NOMO-1 treated with DMSO at 0.1 percent for 48 hours (cell line): Measurements from ENCODE around the gene STYXL2.

Experiments
- DNase-seq: peaks from one replicate; lab custom pipeline; 2025; ENCODE audit not compliant: unreplicated experiment; lab: John Stamatoyannopoulos, UW

STYXL2 gene

GRCh38 chr1:167077868-167078210 lies 16.0 kb upstream of the STYXL2 start:
- DNase-seq = no peak

GRCh38 chr1:167081594-167082156 lies 12.2 kb upstream of the STYXL2 start:
- no peak for DNase-seq

GRCh38 chr1:167082511-167083027 lies 11.3 kb upstream of the STYXL2 start:
- DNase-seq = peak; percentile 82

GRCh38 chr1:167083066-167083665 lies 10.7 kb upstream of the STYXL2 start:
- DNase-seq = no peak

DNA sequence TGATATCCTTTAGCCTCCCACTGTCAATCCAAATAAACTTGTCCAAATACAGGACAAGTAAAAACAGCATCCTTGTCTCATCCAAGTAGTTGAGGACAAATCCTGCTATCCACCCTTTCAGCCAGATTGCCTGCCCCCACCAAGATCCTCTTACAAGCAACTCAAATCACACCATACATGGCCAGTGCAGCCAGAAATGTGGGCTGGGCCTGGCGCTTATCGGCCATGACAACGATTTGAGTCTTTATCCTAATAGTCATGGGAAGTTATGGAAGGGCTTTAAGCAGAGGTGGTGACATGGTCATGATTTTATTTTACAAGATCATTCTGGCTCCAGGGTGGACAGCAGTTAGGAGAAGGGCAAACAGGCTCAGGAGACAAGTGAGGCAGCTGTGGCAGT lies 10.0 kb upstream of the STYXL2 start:
- DNase-seq = no peak

DNA sequence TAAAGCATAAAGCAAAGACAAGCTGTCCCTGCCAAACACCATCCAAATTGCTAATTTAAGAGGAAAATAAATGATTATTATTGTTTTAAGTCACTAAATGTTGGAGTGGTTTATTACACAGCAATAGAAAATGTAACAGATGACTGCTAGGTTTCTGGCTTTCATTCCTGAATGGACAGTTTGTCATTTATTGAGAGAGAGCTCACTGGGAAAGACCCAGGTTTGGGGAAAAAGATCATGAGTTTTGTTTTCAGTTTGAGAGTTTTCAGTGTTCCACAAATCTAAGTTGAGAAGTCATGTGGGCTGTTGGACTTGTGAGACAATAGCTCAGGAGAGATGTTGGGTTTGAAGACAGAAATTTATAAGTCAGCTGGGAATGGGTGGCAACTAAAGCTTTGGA lies 9.1 kb upstream of the STYXL2 start:
- DNase-seq = no peak

DNA sequence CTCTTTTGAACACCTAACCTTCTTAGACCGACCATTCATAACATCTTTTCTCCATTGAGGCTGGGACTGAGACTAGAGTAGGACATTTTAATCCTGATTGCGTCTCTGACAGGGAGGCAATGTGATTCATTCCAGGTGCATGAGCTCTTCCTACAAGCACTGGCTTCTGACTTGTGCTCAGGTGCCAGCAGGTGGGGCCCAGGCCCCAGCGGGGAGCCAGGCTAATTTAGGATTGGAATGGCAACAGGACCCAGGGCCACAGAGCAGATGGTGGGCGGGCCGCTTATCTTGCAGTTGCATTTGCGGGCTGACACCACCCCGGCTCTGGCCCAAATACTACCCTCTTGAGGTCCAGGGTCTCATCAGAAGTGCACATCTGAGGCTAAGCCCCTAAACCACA lies 7.8 kb upstream of the STYXL2 start:
- no peak for DNase-seq

DNA sequence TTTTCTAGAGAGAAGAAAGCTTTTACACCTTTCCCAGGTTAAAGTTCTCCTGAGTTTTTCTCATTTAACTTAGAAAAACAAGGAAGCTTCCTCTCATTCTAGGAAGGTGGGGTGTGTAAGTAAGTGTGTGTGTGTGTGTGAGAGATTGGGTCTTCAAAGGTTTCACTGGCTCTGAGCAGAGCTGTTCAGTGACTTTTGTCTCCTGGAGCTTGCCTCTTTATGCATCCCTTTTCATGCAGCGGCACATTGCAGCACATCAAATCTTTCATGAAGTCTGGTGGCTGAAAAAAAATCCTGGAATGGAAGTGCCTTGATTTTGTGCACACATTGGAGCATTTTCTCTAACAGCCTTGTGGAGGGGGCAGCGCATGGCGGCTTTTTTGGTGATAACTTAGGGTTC lies 7.1 kb upstream of the STYXL2 start:
- no peak for DNase-seq

DNA sequence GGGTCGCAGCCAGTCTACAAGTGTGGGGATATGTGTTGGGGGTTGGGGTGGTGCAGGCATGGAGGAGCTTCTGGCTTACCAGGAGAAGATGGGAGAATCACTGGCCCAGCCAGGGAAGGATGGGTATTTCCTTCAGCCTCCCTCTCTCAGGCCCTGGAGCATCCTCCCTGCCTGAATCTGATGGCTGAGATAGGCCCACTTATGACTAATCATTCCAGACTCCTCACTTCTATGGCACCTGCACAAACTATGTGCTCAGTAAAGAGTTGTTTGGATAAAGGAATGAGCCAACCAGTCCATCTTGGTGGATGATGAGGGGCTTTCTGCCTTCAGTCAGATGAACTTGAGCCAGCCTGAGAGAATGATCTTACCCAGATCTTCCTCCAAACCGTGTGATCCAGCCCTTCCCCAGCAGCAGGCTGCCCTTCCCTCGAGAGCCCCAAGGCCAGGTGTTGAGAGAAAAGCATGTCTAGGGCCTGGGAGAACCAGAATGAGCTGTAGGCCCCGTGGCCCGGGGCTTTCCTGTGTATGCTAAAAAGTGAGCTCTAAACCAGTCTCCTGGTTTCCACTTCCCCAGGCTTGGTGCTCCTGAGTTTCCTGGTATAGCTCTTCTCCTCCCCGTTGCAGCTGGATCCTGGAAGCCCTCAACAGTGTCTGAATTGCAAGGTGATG lies 5.0 kb upstream of the STYXL2 start:
- no peak for DNase-seq

GRCh38 chr1:167089939-167090313 lies 3.9 kb upstream of the STYXL2 start:
- DNase-seq = no peak

- peak; percentile 96 for DNase-seq
Observed at GRCh38 chr1:167090314-167090942, 3.4 kb upstream of the STYXL2 start, which contains the start of gene GPA33. TSS of gene GPA33 (minus strand) at chr1:167090377. CDS start at chr1:167090287, 90 bp downstream.

DNA sequence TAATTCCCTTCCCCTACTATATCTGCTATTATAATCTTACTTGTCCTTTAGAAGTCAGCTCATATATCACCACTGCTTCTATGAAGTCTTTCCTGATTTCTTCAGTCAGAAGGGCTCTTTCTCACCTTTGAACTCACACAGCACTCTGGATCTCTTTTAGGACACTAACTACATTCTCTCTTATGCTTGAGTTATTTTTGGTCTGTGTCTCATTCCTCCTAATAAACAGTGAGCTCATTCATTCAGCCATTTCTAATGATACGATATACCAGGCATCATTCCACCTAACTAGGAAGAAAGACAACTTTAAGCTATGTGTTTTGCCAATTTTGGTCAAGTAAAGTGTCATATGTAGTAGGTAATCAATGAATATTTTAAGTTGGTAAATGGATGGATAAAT lies 1.2 kb upstream of the STYXL2 start:
- no peak for DNase-seq

- no peak for DNase-seq
Observed at GRCh38 chr1:167094690-167095089, 815 bp downstream of the STYXL2 start.

- no peak for DNase-seq
Observed at GRCh38 chr1:167095368-167095767, 1.5 kb downstream of the STYXL2 start.

GRCh38 chr1:167099851-167100250 lies 6.0 kb downstream of the STYXL2 start:
- DNase-seq = no peak

DNA sequence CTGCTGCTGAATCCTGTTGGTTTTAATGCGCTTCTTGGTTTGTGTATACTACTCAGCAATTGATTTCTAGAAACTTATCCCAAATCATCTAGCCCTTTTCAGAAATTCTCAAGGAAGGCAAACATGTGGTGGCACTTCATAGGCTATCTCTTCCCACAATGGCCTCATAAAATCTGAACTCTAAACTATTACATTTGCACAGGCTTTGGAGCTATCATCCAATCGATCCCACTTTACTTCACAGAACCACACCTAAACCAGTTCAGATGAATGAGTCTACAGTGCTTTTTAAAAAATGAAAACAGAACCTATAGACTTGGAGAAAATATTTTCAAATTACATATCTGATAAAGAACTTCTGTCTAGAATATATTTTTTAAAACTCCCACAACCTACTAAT lies 6.9 kb downstream of the STYXL2 start:
- no peak for DNase-seq

GRCh38 chr1:167101754-167102153 lies 7.9 kb downstream of the STYXL2 start:
- no peak for DNase-seq

DNA sequence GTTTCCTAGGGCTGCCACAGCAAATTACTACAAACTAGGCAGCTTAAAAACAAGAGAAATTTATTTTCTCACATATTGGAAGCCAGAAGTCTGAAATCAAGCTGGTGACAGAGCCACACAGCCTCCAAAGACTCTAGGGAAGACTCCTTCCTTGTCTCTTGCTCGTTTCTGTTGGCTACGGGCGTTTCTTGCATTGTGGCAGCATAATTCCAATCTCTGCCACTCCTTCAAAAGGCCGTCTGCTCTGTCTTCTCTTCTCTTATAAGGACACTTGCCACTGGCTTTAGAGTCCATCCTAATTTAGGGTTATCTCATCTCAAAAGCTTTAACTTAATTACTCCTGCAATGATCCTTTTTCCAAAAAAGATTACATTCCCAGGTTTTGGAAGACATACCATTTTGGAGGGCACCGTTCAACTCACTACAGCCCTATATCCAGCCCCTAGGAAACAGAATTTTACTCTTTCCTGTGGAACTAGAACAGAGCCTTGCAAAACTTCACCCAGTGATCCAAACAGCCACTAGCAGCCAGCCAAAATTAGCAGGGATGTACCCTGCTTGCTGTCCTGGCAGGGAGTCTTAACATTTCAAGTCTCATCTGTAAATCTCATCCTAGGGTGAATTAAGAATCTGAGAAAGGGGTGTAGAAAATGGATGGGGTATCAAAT lies 9.2 kb downstream of the STYXL2 start:
- DNase-seq = no peak

- DNase-seq = no peak
Observed at GRCh38 chr1:167104256-167104633, 10.4 kb downstream of the STYXL2 start.

DNA sequence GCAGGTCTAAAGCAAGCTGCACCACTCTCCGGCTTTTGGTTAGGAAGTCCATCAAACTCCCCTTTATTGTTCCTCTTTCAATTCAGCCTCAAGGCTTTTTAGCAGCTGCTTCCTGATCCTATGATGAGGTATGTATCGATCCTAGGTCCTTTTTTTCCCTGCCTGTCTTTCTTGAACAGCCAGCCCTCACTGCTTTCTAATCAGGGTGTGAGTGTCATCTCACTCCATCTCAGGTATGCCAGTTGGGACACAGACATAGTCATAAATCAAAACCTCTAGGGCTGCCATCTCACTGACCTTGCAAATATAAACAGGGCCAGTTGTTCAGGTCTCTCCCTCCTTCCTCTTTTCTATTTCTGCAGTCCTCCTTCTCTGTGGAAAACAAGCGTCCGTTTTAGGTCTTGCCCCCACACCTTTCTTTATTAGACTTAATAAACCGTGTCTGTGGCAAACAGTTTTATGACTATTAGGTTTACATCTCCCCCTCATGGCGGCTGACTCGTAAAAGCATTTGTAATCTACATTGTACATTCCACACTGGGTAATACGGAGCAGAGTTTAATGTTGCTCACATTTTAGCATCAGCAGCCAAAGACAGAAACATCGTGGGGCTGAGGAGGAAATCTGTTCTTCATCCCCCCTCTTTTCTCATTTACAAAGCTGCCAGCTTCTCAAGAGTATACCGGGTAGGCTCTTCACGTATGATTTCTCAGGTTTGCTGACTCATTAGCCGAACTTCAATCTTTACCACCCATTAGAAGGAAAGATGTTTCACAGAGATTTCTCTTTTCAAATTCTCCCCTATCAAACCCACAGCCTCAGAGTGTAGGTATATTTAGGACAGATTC lies 11.6 kb downstream of the STYXL2 start:
- DNase-seq = peak; percentile 67

GRCh38 chr1:167106119-167106461 lies 12.2 kb downstream of the STYXL2 start:
- no peak for DNase-seq
